IPS-20b (cell line): Measurements from ENCODE around the gene NOM1.
"Not testable (repeated sequence)": the region's sequence is repeated elsewhere in the genome, so short reads cannot be mapped to it uniquely, and the experiment has no call there.

ENCODE experiments used
- H3K27ac ChIP-seq: one replicate; pipeline ENCODE4 v1.5.1; 2013; ENCODE audit warnings: low read length
- H3K27me3 ChIP-seq: 2 replicates; pipeline ENCODE4 v1.6.1; 2013; ENCODE audit warnings: mild to moderate bottlenecking, low read length, inconsistent platforms; ENCODE audit not compliant: insufficient read depth
- H3K36me3 ChIP-seq: 2 replicates; pipeline ENCODE4 v1.6.1; 2013; ENCODE audit warnings: low read depth, mild to moderate bottlenecking, inconsistent platforms, low read length, moderate library complexity; ENCODE audit not compliant: insufficient read depth
- H3K4me1 ChIP-seq: 2 replicates; pipeline ENCODE4 v1.6.1; 2013; ENCODE audit warnings: mild to moderate bottlenecking, control low read depth, inconsistent platforms, low read length, moderate library complexity; ENCODE audit not compliant: insufficient read depth
- H3K4me3 ChIP-seq: 2 replicates; pipeline ENCODE4 v1.5.1; 2013; ENCODE audit warnings: mild to moderate bottlenecking, low read length, inconsistent platforms
- H3K9ac ChIP-seq: 2 replicates; pipeline ENCODE4 v1.6.1; 2013; ENCODE audit warnings: low read depth, mild to moderate bottlenecking, inconsistent platforms, low read length, moderate library complexity
- H3K9me3 ChIP-seq: 2 replicates; pipeline ENCODE4 v1.6.1; 2013; ENCODE audit warnings: mild to moderate bottlenecking, low read depth, low read length, inconsistent platforms; ENCODE audit not compliant: insufficient read depth

NOM1 gene

DNA sequence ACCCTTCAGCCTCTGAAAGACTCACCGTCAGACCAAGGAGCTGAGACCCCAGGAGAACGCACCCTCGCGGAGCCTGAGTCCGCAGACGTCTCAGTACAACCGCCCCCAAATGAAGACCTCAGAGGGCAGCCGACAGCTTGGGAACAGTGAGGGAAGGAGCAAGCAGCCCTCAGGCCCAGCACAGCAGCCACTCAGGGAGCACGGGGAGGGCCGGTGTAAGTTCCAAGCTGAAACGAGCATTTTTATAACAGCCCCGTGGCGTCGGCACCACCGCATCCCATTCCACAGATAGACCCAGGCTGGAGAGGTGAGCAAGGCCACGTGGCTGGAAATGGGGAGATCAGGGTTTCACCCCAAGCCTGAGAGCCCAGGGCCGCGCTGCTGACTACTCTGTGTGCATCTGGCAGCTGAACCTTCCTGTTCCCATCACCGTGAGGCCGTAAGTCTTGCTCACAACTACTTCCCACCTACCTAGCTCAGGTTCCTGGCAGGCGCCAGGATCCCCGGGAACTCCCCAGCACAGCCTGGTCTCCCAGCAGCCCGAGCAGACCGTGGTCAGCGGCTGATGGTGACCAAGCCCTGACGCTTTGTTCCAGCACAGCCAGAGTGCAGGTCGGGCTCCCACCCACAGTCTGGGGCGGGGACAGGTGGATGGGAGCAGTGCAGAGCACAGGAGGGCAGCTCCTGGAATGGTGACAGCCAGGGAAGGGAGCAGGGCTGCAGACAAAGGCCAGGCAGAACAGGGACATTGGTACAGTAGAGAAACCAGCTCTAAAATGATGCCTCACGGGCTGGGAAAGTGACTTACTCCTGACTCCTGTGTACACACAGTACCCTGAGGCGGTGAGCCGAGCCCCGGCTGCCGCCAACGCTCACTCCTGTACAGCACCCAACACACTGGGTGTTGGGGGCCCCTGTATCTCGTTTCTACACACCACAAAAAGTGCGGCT, 6.1 kb upstream of the NOM1 start:
- Histone ChIP-seq H3K36me3 (no peaks in the 10 kb centered on the region), H3K4me3 (no peak overlapping the region), H3K27me3 (no peaks in the 10 kb centered on the region), H3K9me3 (peaks cover 6% of the 10 kb centered on the region; the same call in 1 of the 2 replicates), H3K4me1 (no peaks in the 10 kb centered on the region), H3K27ac (no peak overlapping the region), H3K9ac (no peak overlapping the region)

- peaks cover 6% of the 10 kb centered on the region; the same call in 1 of the 2 replicates for H3K9me3 ChIP-seq
- no peaks in the 10 kb centered on the region for H3K4me1 ChIP-seq
- no peak overlapping the region for H3K27ac ChIP-seq
- no peaks in the 10 kb centered on the region for H3K36me3 ChIP-seq
- no peak overlapping the region for H3K9ac ChIP-seq
- H3K4me3 ChIP-seq: no peak overlapping the region
- no peaks in the 10 kb centered on the region for H3K27me3 ChIP-seq
These were observed 4.6 kb upstream of the NOM1 start for GRCh38 chr7:156944876-156945275.

DNA sequence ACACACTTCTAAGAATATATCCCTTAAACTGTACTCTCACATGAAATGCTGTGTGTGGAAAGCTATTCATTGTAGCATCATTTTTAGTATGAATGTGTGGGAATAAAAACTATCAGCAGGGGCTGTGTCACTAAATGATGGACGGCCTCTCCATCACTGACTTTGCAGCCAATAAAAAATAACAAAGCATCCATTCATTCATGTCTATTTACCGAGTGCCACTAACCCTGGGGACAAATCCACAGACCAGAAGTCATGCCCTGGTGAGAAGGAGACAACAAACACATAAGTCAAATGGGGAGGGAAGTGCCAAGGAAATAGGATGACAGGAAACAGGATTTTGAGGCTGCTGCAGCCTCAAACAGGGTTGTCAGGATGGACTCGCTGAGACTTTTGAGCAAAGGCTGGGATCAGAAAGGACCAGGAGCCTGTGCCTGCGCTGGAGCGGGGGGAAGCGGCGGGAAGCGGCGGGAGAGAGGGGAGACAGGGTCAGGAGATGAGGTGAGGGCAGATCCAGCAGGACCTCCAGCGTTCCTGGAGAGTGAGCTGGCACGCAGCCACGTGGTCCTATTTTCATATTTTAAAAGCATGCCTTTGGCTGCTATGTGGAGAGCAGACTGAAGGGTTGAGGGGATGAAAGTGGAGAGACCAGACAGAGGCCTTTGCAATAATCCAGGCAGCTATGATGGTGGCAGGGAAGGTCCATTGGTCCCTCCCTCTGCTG, 2.2 kb upstream of the NOM1 start:
- Histone ChIP-seq H3K9ac (no peak overlapping the region), H3K4me1 (peaks cover 11% of the 10 kb centered on the region), H3K4me3 (no peak overlapping the region), H3K9me3 (no peaks in the 10 kb centered on the region), H3K27ac (no peak overlapping the region), H3K36me3 (peaks cover 4% of the 10 kb centered on the region; the same call in 1 of the 2 replicates), H3K27me3 (no peaks in the 10 kb centered on the region)

DNA sequence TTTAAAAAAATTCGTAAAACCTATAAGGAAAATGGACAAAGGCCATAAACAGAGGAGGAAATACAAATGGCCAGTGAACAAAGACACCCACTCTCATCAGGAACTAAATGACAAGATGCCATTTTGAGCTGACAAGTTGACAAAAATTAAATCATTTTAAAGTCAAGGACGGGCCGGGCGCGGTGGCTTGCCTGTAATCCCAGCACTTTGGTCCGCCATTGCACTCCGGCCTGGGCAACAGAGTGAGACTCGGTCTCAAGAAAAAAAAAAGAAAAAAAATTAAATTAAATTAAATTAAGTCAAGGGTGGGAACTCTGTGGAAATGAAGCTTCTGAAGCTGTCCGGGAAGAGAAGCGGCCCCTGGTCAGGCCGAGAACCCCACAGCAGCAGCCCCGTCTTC, 1.2 kb upstream of the NOM1 start:
- H3K9ac ChIP-seq: no peak overlapping the region
- H3K4me1 ChIP-seq: peaks cover 12% of the 10 kb centered on the region
- no peaks in the 10 kb centered on the region for H3K9me3 ChIP-seq
- no peak overlapping the region for H3K4me3 ChIP-seq
- no peak overlapping the region for H3K27ac ChIP-seq
- no peaks in the 10 kb centered on the region for H3K27me3 ChIP-seq
- H3K36me3 ChIP-seq: peaks cover 15% of the 10 kb centered on the region

GRCh38 chr7:156950381-156950858, 908 bp downstream of the NOM1 start:
- Histone ChIP-seq H3K4me3 (peak overlapping the region; percentile 93), H3K9me3 (no peaks in the 10 kb centered on the region), H3K36me3 (peaks cover 36% of the 10 kb centered on the region), H3K4me1 (peaks cover 12% of the 10 kb centered on the region), H3K27me3 (no peaks in the 10 kb centered on the region), H3K9ac (peak overlapping the region; percentile 91; the same call in 1 of the 2 replicates), H3K27ac (no peak overlapping the region)

DNA sequence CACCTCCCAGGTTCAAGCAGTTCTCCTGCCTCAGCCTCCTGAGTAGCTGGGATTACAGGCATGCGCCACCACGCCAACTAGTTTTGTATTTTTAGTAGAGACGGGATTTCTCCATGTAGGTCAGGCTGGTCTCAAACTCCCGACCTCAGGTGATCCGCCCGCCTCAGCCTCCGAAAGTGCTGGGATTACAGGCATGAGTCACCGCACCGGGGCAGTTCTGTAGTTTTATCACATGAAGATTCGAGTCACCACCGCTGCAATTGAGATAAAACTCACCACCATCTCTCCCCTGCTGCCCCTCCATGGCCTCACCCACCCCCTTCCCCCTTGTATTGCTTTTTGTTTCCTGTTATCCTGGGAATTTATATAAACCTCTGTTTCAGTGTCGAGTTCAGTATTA, 3.7 kb downstream of the NOM1 start:
- H3K27ac ChIP-seq: not testable (repeated sequence)

GRCh38 chr7:156954941-156955340, 5.4 kb downstream of the NOM1 start:
- no peak overlapping the region for H3K9ac ChIP-seq
- no peak overlapping the region for H3K27ac ChIP-seq
- no peaks in the 10 kb centered on the region for H3K27me3 ChIP-seq
- H3K36me3 ChIP-seq: peaks cover 73% of the 10 kb centered on the region
- H3K9me3 ChIP-seq: no peaks in the 10 kb centered on the region
- no peak overlapping the region for H3K4me3 ChIP-seq
- H3K4me1 ChIP-seq: peaks cover 12% of the 10 kb centered on the region

More for the DNA sequence above, 3.7 kb downstream of the NOM1 start:
- not testable (repeated sequence) for H3K9ac ChIP-seq, H3K9me3 ChIP-seq, H3K4me3 ChIP-seq, H3K27me3 ChIP-seq
- Histone ChIP-seq H3K36me3 (peaks cover 58% of the 10 kb centered on the region), H3K4me1 (peaks cover 12% of the 10 kb centered on the region)

- Histone ChIP-seq H3K27me3 (no peaks in the 10 kb centered on the region), H3K4me3 (no peak overlapping the region), H3K27ac (no peak overlapping the region), H3K9me3 (no peaks in the 10 kb centered on the region), H3K4me1 (peaks cover 6% of the 10 kb centered on the region), H3K36me3 (peaks cover 91% of the 10 kb centered on the region), H3K9ac (no peak overlapping the region)
These were observed 7.2 kb downstream of the NOM1 start for GRCh38 chr7:156956727-156957126.

GRCh38 chr7:156962145-156962544, 12.6 kb downstream of the NOM1 start:
- Histone ChIP-seq H3K36me3 (peaks cover 95% of the 10 kb centered on the region), H3K9me3 (no peaks in the 10 kb centered on the region), H3K9ac (no peak overlapping the region), H3K4me1 (no peaks in the 10 kb centered on the region), H3K27me3 (no peaks in the 10 kb centered on the region), H3K27ac (no peak overlapping the region), H3K4me3 (no peak overlapping the region)

DNA sequence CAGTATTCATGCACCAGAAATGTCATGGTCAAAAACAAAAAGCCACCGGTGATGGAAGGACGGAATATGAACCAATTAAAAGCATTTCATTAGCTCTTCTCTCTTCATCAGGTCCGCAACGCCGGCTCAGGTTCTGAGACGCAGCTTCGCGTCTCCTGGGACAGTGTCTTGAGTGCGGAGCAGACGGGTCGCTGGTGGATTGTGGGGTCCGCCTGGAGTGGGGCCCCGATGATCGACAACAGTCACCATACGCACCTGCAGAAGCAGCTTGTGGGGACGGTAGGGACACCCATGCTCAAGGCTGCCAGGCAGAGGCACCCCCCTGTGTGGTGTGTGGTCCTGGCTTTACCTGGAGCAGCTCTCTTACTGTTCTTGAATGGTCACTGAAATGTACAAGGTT, 13.4 kb downstream of the NOM1 start:
- Histone ChIP-seq H3K27me3 (no peaks in the 10 kb centered on the region), H3K9ac (no peak overlapping the region), H3K4me3 (no peak overlapping the region), H3K4me1 (no peaks in the 10 kb centered on the region), H3K9me3 (no peaks in the 10 kb centered on the region), H3K36me3 (peaks cover 98% of the 10 kb centered on the region), H3K27ac (no peak overlapping the region)

GRCh38 chr7:156963472-156963871, 14.0 kb downstream of the NOM1 start:
- Histone ChIP-seq H3K9ac (no peak overlapping the region), H3K4me1 (no peaks in the 10 kb centered on the region), H3K27me3 (no peaks in the 10 kb centered on the region), H3K4me3 (no peak overlapping the region), H3K9me3 (no peaks in the 10 kb centered on the region), H3K27ac (no peak overlapping the region), H3K36me3 (peaks cover 98% of the 10 kb centered on the region)
